K562 (cell line): ENCODE results near the gene GNB2. TPM values are rescaled to one million over a fixed set of nuclear protein-coding genes. Genes with fewer than 3 reads are reported as not detected.
A peak's percentile ranks its signal among the peaks of the same experiment; 100 is the strongest.

Source experiments
- CREM ChIP-seq: IDR thresholded peaks from 2 replicates; pipeline ENCODE4 v1.6.1; 2014; ENCODE audit warnings: antibody characterized with exemption, low read depth
- ETS2 ChIP-seq: IDR thresholded peaks from 2 replicates; pipeline ENCODE4 v1.6.1; 2016; ENCODE audit warnings: borderline replicate concordance, missing genetic modification characterization, mild to moderate bottlenecking, moderate library complexity, missing compliant biosample characterization; ENCODE audit not compliant: poor library complexity, severe bottlenecking
- GATAD2B ChIP-seq: fragments of 450-650 bp; IDR thresholded peaks from 2 replicates; pipeline ENCODE4 v1.6.1; 2017; ENCODE audit warnings: mild to moderate bottlenecking, borderline replicate concordance
- GTF2F1 ChIP-seq: IDR thresholded peaks from 2 replicates; pipeline ENCODE4 v1.6.1; 2011; ENCODE audit warnings: low read depth, low read length, improper control_type of control experiment
- KAT7 ChIP-seq: sonication (generic); formaldehyde crosslinking; IDR thresholded peaks from 2 replicates; pipeline ENCODE4 v1.8.0; 2022; ENCODE audit warnings: missing genetic modification reagents, mild to moderate bottlenecking, borderline replicate concordance
- MAZ ChIP-seq, 2 experiments: fragments of 450-650 bp in 1 of 2; sonication (generic) in 1 of 2; formaldehyde crosslinking; IDR thresholded peaks in 1 of 2; conservative IDR thresholded peaks in 1 of 2; 2 replicates each; pipeline versions ENCODE4 v1.4.0 to v1.5.0; 2020; ENCODE audit warnings: mild to moderate bottlenecking in 1 of 2, missing genetic modification reagents in 1 of 2
- MIER1 ChIP-seq: fragments of 450-650 bp; IDR thresholded peaks from 2 replicates; pipeline ENCODE4 v1.6.1; 2016; ENCODE audit warnings: antibody characterized with exemption, mild to moderate bottlenecking, low read depth
- NONO ChIP-seq, 2 experiments: fragments of 200-400 bp in 1 of 2; fragments of 450-650 bp in 1 of 2; formaldehyde crosslinking in 1 of 2; IDR thresholded peaks; 2 replicates each; pipeline ENCODE4 v1.6.1; 2017; ENCODE audit warnings: low read depth in 2 of 2, mild to moderate bottlenecking in 2 of 2, moderate library complexity in 2 of 2, low read length in 1 of 2
- RBBP5 ChIP-seq: fragments of 200-600 bp; sonication (generic); IDR thresholded peaks from 2 replicates; pipeline ENCODE4 v1.6.1; 2012; ENCODE audit warnings: borderline replicate concordance, mild to moderate bottlenecking, low read length, control low read depth, inconsistent platforms; ENCODE audit not compliant: insufficient read depth, poor library complexity, severe bottlenecking
- RBM17 ChIP-seq: fragments of 200-400 bp; formaldehyde crosslinking; IDR thresholded peaks from 2 replicates; pipeline ENCODE4 v1.6.1; 2017; ENCODE audit warnings: low read depth, mild to moderate bottlenecking, low read length, borderline replicate concordance
- TAF1 ChIP-seq: IDR thresholded peaks from 2 replicates; pipeline ENCODE4 v1.6.1; 2011; ENCODE audit warnings: mild to moderate bottlenecking, low read length, moderate library complexity; ENCODE audit not compliant: insufficient read depth, control insufficient read depth, severe bottlenecking; ENCODE audit errors: extremely low read depth
- ZBTB7A ChIP-seq: IDR thresholded peaks from 2 replicates; pipeline ENCODE4 v1.6.1; 2011; ENCODE audit warnings: low read depth, mild to moderate bottlenecking, low read length, moderate library complexity, borderline replicate concordance; ENCODE audit not compliant: control insufficient read depth
- ZFX ChIP-seq: sonication (generic); formaldehyde crosslinking; IDR thresholded peaks from 2 replicates; pipeline ENCODE4 v1.8.0; 2022; ENCODE audit warnings: mild to moderate bottlenecking, missing genetic modification reagents, moderate library complexity
- polyA plus RNA-seq, 8 experiments: library from polyadenylated mRNA; depleted of rRNA in 4 of 8; stranded (reverse) in 5 of 8; unstranded in 3 of 8; fragments of >200 nt; fragmentation: Nextera tagmentation in 2 of 8; fragmentation: Illumina TruSeq in 1 of 8; extraction: Ambion mirVana in 2 of 8; extraction: Trizol in 1 of 8; gene quantifications; 2 replicates each; pipeline versions ENCODE4 v1.2.1 to v1.2.3, GENCODE V29; 2011 to 2014; ENCODE audit warnings: inconsistent platforms in 1 of 8, missing spikeins in 1 of 8
- total RNA-seq, 7 experiments: library from RNA; depleted of rRNA in 6 of 7; stranded (reverse); fragments of >200 nt in 6 of 7; fragmentation: Illumina TruSeq in 2 of 7; extraction: Trizol in 2 of 7; gene quantifications; 2 replicates each; pipeline versions ENCODE4 v1.2.1 to v1.2.3, GENCODE V29; 2011 to 2021; ENCODE audit warnings: low replicate concordance in 1 of 7
- TF ChIP-seq, protein P1 (sequence below), 2 experiments: fragments of 450-650 bp; IDR thresholded peaks; 2 replicates each; pipeline ENCODE4 v1.6.1; 2016
- TF ChIP-seq, protein P2 (sequence below): sonication (generic); formaldehyde crosslinking; IDR thresholded peaks from 2 replicates; pipeline ENCODE4 v1.8.0; 2022; ENCODE audit warnings: missing genetic modification reagents, mild to moderate bottlenecking, moderate library complexity, borderline replicate concordance

The GNB2 gene
- total and polyA plus RNA-seq, 9 of the 15 experiments (the other 6 are each of a cell fraction or from before 2014, with no cell fraction given): 0.65 to 320 (median 104) TPM

DNA sequence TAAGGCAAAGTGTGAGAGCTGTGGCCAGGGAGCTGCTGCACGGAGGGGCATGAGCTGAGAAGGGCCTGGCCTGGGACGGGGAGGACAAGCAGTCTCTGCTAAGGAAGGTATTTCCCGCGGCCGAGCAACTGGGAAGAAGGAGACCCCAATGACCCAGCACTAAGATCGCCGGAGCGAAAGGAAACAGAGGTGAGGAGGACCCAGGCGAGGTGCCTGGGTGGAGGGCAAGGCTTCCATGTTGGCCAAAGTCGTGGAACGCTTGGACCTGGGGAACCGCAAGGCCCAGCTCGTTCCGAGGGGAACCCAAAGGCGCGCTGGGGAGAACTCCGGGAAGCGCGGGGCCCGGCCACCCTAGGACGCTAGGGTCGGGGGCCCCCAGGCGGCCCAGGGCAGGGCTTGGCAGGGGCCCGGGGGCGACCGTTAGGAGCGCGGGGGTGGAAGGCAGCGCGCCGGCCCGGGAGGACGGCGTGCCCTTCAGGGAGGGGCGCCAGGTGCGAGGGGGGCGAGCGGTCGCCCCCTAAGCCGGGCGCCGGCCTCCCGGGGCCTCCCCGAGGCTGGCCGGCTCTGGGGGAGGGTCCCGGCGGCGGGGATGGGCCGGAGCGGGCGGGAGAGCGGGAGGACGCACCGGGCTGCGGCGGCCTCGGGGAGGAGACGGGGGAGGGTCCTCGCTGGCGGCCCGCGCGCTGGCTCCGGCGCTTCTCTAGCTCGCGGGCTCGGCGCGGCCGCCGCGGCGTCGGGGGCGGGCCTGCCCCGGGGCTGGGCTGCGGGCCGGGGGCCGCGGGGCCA lies 20.0 kb downstream of the GNB2 start (continued):
- TF ChIP-seq MIER1 (no peak), MAZ (CRISPR knock-in tag; conservative IDR thresholded peaks at IDR 0.05 in 1 of 2, IDR thresholded peaks at IDR 0.05 in 1 of 2) (peak; percentile 39 to 67; a peak in 2 of 4 replicates), CREM (no peak), KAT7 (CRISPR knock-in tag) (0 out of 2 replicates have a peak, but pooled peaks have one; percentile 64), GATAD2B (peak; percentile 67; the same call in 1 of the 2 replicates), ZBTB7A (peak; percentile 81), NONO (IDR thresholded peaks at IDR 0.05; ENCODE audit: low read depth in 2 of 2, low read length in 1 of 2) (0 out of 4 replicates have a peak, but pooled peaks of 1 of the 2 experiments have one; percentile 35), RBM17 (no peak), ETS2 (tag) (no peak), RBBP5 (peak; percentile 64), ZFX (CRISPR knock-in tag) (peak; percentile 42; the same call in 1 of the 2 replicates), TAF1 (peak; percentile 29), GTF2F1 (no peak)
- TF ChIP-seq, protein P1, sequence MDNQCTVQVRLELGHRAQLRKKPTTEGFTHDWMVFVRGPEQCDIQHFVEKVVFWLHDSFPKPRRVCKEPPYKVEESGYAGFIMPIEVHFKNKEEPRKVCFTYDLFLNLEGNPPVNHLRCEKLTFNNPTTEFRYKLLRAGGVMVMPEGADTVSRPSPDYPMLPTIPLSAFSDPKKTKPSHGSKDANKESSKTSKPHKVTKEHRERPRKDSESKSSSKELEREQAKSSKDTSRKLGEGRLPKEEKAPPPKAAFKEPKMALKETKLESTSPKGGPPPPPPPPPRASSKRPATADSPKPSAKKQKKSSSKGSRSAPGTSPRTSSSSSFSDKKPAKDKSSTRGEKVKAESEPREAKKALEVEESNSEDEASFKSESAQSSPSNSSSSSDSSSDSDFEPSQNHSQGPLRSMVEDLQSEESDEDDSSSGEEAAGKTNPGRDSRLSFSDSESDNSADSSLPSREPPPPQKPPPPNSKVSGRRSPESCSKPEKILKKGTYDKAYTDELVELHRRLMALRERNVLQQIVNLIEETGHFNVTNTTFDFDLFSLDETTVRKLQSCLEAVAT (IDR thresholded peaks at IDR 0.05): 0 out of 4 replicates have a peak, but pooled peaks of 1 of the 2 experiments have one; percentile 14
- TF ChIP-seq, protein P2, sequence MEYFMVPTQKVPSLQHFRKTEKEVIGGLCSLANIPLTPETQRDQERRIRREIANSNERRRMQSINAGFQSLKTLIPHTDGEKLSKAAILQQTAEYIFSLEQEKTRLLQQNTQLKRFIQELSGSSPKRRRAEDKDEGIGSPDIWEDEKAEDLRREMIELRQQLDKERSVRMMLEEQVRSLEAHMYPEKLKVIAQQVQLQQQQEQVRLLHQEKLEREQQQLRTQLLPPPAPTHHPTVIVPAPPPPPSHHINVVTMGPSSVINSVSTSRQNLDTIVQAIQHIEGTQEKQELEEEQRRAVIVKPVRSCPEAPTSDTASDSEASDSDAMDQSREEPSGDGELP (CRISPR knock-in tag): 0 out of 2 replicates have a peak, but pooled peaks have one; percentile 16
